K562 (cell line): ENCODE results near the gene MARCHF9. TPM values are rescaled to one million over a fixed set of nuclear protein-coding genes. Genes with fewer than 3 reads are reported as not detected.

Source experiments
- ATAC-seq: fragments of 200-7000 bp; cut with Tn5 transposase; 3 replicates; pipeline ENCODE4 v1.9.1; 2020; ENCODE audit warnings: moderate library complexity
- BruUV-seq: library from RNA; stranded (reverse); fragments of 400-500 nt; replicated peaks from 2 replicates; lab custom pipeline; 2021; lab: Mats Ljungman, UMichigan
- CTCF ChIA-PET: fragments of 300-600 bp; formaldehyde crosslinking; extraction: SDS; loops from one replicate; lab custom pipeline; 2021; ENCODE audit warnings: low intra/inter-chr PET ratio; lab: Yijun Ruan, JAX
- POLR2A ChIA-PET: fragments of 300-600, 350-650 bp; sonication (Branson Sonifier 250); formaldehyde crosslinking; extraction: SDS; loops from one replicate; lab custom pipeline; 2021; ENCODE audit warnings: antibody characterized with exemption, inconsistent platforms; lab: Yijun Ruan, JAX
- DNase-seq, 4 experiments: peaks; one replicate each; pipeline versions ENCODE4 v3.0.0 to v3.0.0-alpha.2; 2011 to 2018; ENCODE audit warnings: low spot score in 3 of 4, mixed read lengths in 3 of 4; ENCODE audit errors: extremely low read depth in 1 of 4
- FAIRE-seq: peaks from 2 replicates; lab custom pipeline; 2011; peaks lifted over from hg19 to GRCh38; lab: Jason Lieb, UNC
- H2AFZ ChIP-seq: 2 replicates; pipeline ENCODE4 v1.6.0; 2011; ENCODE audit warnings: low read depth, low read length, control low read depth, inconsistent platforms
- H3K27ac ChIP-seq: fragments of 200-600 bp; 3 replicates; pipeline ENCODE4 v1.8.0; 2011; ENCODE audit warnings: low read depth, mild to moderate bottlenecking, control low read depth, inconsistent platforms, low read length, moderate library complexity, mixed read lengths; ENCODE audit errors: extremely low read depth
- H3K27me3 ChIP-seq, 2 experiments: fragments of 300-600 bp in 1 of 2; 2 replicates in 1 of 2; 3 replicates in 1 of 2; pipeline versions ENCODE4 v1.6.0 to v1.8.0; 2011; ENCODE audit warnings: inconsistent platforms in 2 of 2, low read length in 2 of 2, mild to moderate bottlenecking in 1 of 2, mixed read lengths in 1 of 2, moderate library complexity in 1 of 2; ENCODE audit not compliant: control insufficient read depth in 2 of 2, insufficient read depth in 2 of 2
- H3K36me3 ChIP-seq: fragments of 300-600 bp; 3 replicates; pipeline ENCODE4 v1.8.0; 2011; ENCODE audit warnings: mild to moderate bottlenecking, low read length, inconsistent platforms; ENCODE audit not compliant: control insufficient read depth, insufficient read depth
- H3K4me1 ChIP-seq, 2 experiments: fragments of 200-600 bp in 1 of 2; replicated peaks in 1 of 2; 2 replicates in 1 of 2; 3 replicates in 1 of 2; pipeline versions ENCODE4 v1.5.1 to v1.8.0; 2011; ENCODE audit warnings: inconsistent platforms in 2 of 2, low read length in 2 of 2, mild to moderate bottlenecking in 1 of 2, mixed read lengths in 1 of 2, moderate library complexity in 1 of 2; ENCODE audit not compliant: control insufficient read depth in 2 of 2, insufficient read depth in 2 of 2
- H3K4me2 ChIP-seq: 2 replicates; pipeline ENCODE4 v1.6.1; 2011; ENCODE audit warnings: low read length, control low read depth, inconsistent platforms, mixed read lengths; ENCODE audit not compliant: insufficient read depth
- H3K4me3 ChIP-seq: fragments of 200-600 bp; sonication (generic), shearing (Covaris generic); 2 replicates; pipeline ENCODE4 v1.5.1; 2016; ENCODE audit warnings: control low read depth, inconsistent platforms
- H3K79me2 ChIP-seq: fragments of 200-600 bp; 3 replicates; pipeline ENCODE4 v1.8.0; 2011; ENCODE audit warnings: low read length, inconsistent platforms; ENCODE audit not compliant: control insufficient read depth, insufficient read depth
- H3K9ac ChIP-seq, 2 experiments: 2 replicates each; pipeline versions ENCODE4 v1.6.0 to v1.6.1; 2011; ENCODE audit warnings: low read depth in 2 of 2, low read length in 2 of 2, control low read depth in 1 of 2, inconsistent platforms in 1 of 2, mild to moderate bottlenecking in 1 of 2, mixed read lengths in 1 of 2; ENCODE audit not compliant: insufficient read depth in 1 of 2
- H3K9me1 ChIP-seq: one replicate; pipeline ENCODE4 v1.6.0; 2011; ENCODE audit warnings: inconsistent platforms, mild to moderate bottlenecking, low read length, moderate library complexity; ENCODE audit not compliant: control insufficient read depth, insufficient read depth
- H3K9me3 ChIP-seq: replicated peaks from 2 replicates; pipeline ENCODE4 v1.5.1; 2011; ENCODE audit warnings: low read depth, low read length, inconsistent platforms; ENCODE audit not compliant: control insufficient read depth, insufficient read depth
- H4K20me1 ChIP-seq: replicated peaks from 2 replicates; pipeline ENCODE4 v1.6.1; 2011; ENCODE audit warnings: low read length, inconsistent platforms, mixed read lengths; ENCODE audit not compliant: control insufficient read depth, insufficient read depth
- BRCA1 ChIP-seq, 2 experiments: fragments of 450-650 bp in 1 of 2; sonication (generic) in 1 of 2; formaldehyde crosslinking in 1 of 2; IDR thresholded peaks; 2 replicates each; pipeline versions ENCODE4 v1.5.0 to v1.6.1; 2017 to 2020; ENCODE audit warnings: mild to moderate bottlenecking in 1 of 2, missing genetic modification reagents in 1 of 2
- E4F1 ChIP-seq: fragments of 250-450 bp; sonication (Bioruptor Pico); IDR thresholded peaks from 2 replicates; pipeline ENCODE4 v1.5.0; 2021; ENCODE audit warnings: mild to moderate bottlenecking, borderline replicate concordance
- KAT8 ChIP-seq: fragments of 450-650 bp; IDR thresholded peaks from 2 replicates; pipeline ENCODE4 v1.6.1; 2016; ENCODE audit warnings: low read depth, mild to moderate bottlenecking
- MXD1 ChIP-seq: fragments of 250-450 bp; sonication (Bioruptor Pico); IDR thresholded peaks from 2 replicates; pipeline ENCODE4 v1.8.0; 2021; ENCODE audit warnings: borderline replicate concordance, mild to moderate bottlenecking, moderate library complexity; ENCODE audit not compliant: poor library complexity, severe bottlenecking
- PML ChIP-seq: IDR thresholded peaks from 2 replicates; pipeline ENCODE4 v1.6.1; 2012; ENCODE audit warnings: low read length, inconsistent platforms
- ZBTB43 ChIP-seq: sonication (generic); formaldehyde crosslinking; IDR thresholded peaks from 2 replicates; pipeline ENCODE4 v1.8.0; 2023; ENCODE audit warnings: mild to moderate bottlenecking, missing genetic modification reagents
- ZFP36 ChIP-seq: fragments of 150-350 bp; IDR thresholded peaks from 2 replicates; pipeline ENCODE4 v1.6.1; 2018; ENCODE audit warnings: low read length, low read depth; ENCODE audit not compliant: partially characterized antibody
- ZNF174 ChIP-seq: fragments of 250-450 bp; sonication (Bioruptor Pico); IDR thresholded peaks from 2 replicates; pipeline ENCODE4 v1.4.0; 2020; ENCODE audit warnings: mild to moderate bottlenecking
- ZNF23 ChIP-seq: fragments of 250-450 bp; sonication (Bioruptor Pico); IDR thresholded peaks from 2 replicates; pipeline ENCODE4 v1.4.0; 2020; ENCODE audit warnings: mild to moderate bottlenecking
- ZNF398 ChIP-seq: fragments of 250-450 bp; sonication (Bioruptor Pico); IDR thresholded peaks from 2 replicates; pipeline ENCODE4 v1.8.0; 2021; ENCODE audit warnings: moderate library complexity, mild to moderate bottlenecking, inconsistent platforms
- ZNF41 ChIP-seq: fragments of 250-450 bp; sonication (Bioruptor Pico); conservative IDR thresholded peaks from 2 replicates; pipeline ENCODE4 v1.4.0; 2020; ENCODE audit warnings: mild to moderate bottlenecking
- ZNF695 ChIP-seq: fragments of 450-650 bp; formaldehyde crosslinking; IDR thresholded peaks from 2 replicates; pipeline ENCODE4 v1.4.0; 2020; ENCODE audit warnings: mild to moderate bottlenecking, moderate library complexity
- ZNF76 ChIP-seq: fragments of 250-450 bp; sonication (Bioruptor Pico); IDR thresholded peaks from 2 replicates; pipeline ENCODE4 v1.4.0; 2020; ENCODE audit warnings: mild to moderate bottlenecking, moderate library complexity, borderline replicate concordance
- ZNF778 ChIP-seq: fragments of 450-650 bp; formaldehyde crosslinking; IDR thresholded peaks from 2 replicates; pipeline ENCODE4 v1.4.0; 2020; ENCODE audit warnings: mild to moderate bottlenecking, moderate library complexity
- WGBS: fragments of 100-300 bp; shearing (Covaris generic); methylation state at CpG from one replicate; pipeline ENCODE4 v1.1.6; 2016; ENCODE audit warnings: low coverage, mixed read lengths; ENCODE audit not compliant: insufficient coverage; ENCODE audit errors: missing lambda C conversion rate; 5-methylcytosine and 5-hydroxymethylcytosine counted together
- in situ Hi-C: fragments of 300-500 bp; cut with MboI; formaldehyde crosslinking; loops from 4 replicates; pipeline ENCODE4 v1.15.0; 2018; ENCODE audit warnings: inconsistent platforms, mixed read lengths
- intact Hi-C: fragments of 100-400 bp; cut with micrococcal nuclease; formaldehyde crosslinking; loops from 2 replicates; pipeline ENCODE4 v1.14.2; 2022
- polyA plus RNA-seq, 8 experiments: library from polyadenylated mRNA; depleted of rRNA in 4 of 8; stranded (reverse) in 5 of 8; unstranded in 3 of 8; fragments of >200 nt; fragmentation: Nextera tagmentation in 2 of 8; fragmentation: Illumina TruSeq in 1 of 8; extraction: Ambion mirVana in 2 of 8; extraction: Trizol in 1 of 8; gene quantifications; 2 replicates each; pipeline versions ENCODE4 v1.2.1 to v1.2.3, GENCODE V29; 2011 to 2014; ENCODE audit warnings: inconsistent platforms in 1 of 8, missing spikeins in 1 of 8
- total RNA-seq, 7 experiments: library from RNA; depleted of rRNA in 6 of 7; stranded (reverse); fragments of >200 nt in 6 of 7; fragmentation: Illumina TruSeq in 2 of 7; extraction: Trizol in 2 of 7; gene quantifications; 2 replicates each; pipeline versions ENCODE4 v1.2.1 to v1.2.3, GENCODE V29; 2011 to 2021; ENCODE audit warnings: low replicate concordance in 1 of 7

The MARCHF9 gene
- total and polyA plus RNA-seq, 9 of the 15 experiments (the other 6 are each of a cell fraction or from before 2014, with no cell fraction given) = 0.80 to 12.4 (median 6.2) TPM

- CTCF ChIA-PET = no interaction called here
- FAIRE-seq = peak; percentile 94
- Histone ChIP-seq H3K4me2 (peak within 1 kb of the TSS; percentile 99), H4K20me1 (no peaks in the 10 kb centered on the region), H3K9ac (peak within 1 kb of the TSS; percentile 97), H3K4me3 (peak within 1 kb of the TSS; percentile 66), H3K79me2 (peaks cover 47% of the 10 kb centered on the region), H3K9me3 (no peaks in the 10 kb centered on the region), H3K27me3 (no peaks in the 10 kb centered on the region), H3K27ac (peak within 1 kb of the TSS; percentile 96), H3K9me1 (no peaks in the 10 kb centered on the region), H2AFZ (peak within 1 kb of the TSS; percentile 64), H3K36me3 (peaks cover 44% of the 10 kb centered on the region), H3K4me1 (peaks cover 34 to 40% of the 10 kb centered on the region in 2 experiments)
- BruUV-seq = TSS peak; percentile 81
- peak; percentile 86 for ATAC-seq
- in situ Hi-C loops = no loop called here
- WGBS = 1% methylated on average over 54 of the region's 58 CpGs
- intact Hi-C loops = loop anchor here (2.0 kb wide), 1 partner anchor 21 kb away; the partner anchor contains the start of genes EEF1AKMT3 and METTL1
- POLR2A ChIA-PET = interaction anchor here (0.7 to 1.2 kb wide), 8 partner anchors 12 to 232 kb away, joined by 3 to 5 read pairs (median 3); partner anchors contain the start of genes EEF1AKMT3 and METTL1
- DNase-seq = peak; percentile 92 to 99 (median 96)
- TF ChIP-seq ZNF398 (CRISPR knock-in tag) (no peak), ZNF174 (CRISPR knock-in tag) (no peak), PML (peak; percentile 71; the same call in 1 of the 2 replicates), KAT8 (no peak), ZFP36 (no peak), MXD1 (CRISPR knock-in tag) (peak; percentile 23), BRCA1 (IDR thresholded peaks at IDR 0.05) (no peak), BRCA1 (CRISPR knock-in tag; IDR thresholded peaks at IDR 0.05) (peak; percentile 45; the same call in 1 of the 2 replicates), ZNF41 (peak; percentile 41; the same call in 1 of the 2 replicates), ZNF778 (CRISPR knock-in tag) (no peak), ZNF76 (CRISPR knock-in tag) (0 out of 2 replicates have a peak, but pooled peaks have one; percentile 18), ZNF23 (CRISPR knock-in tag) (no peak), E4F1 (CRISPR knock-in tag) (no peak), ZNF695 (CRISPR knock-in tag) (no peak; the same call in 1 of the 2 replicates), ZBTB43 (CRISPR knock-in tag) (peak; percentile 30; the same call in 1 of the 2 replicates)
These were observed 2.9 kb upstream of the MARCHF9 start, which contains the start of gene CDK4 for GRCh38 chr12:57751788-57752667. Gene CDK4 (minus strand): TSS chr12:57752310. CDS start chr12:57751717, 593 bp downstream.
